Endothelial cell of umbilical vein (primary cell): Measurements from ENCODE around the gene AKAP11. TPM values are rescaled to one million over a fixed set of nuclear protein-coding genes. Genes with fewer than 3 reads are reported as not detected.

Experiments
- BruUV-seq: library from RNA; stranded (reverse); fragments of 400-500 nt; replicated peaks from 2 replicates; lab custom pipeline; 2021; lab: Mats Ljungman, UMichigan
- CTCF ChIA-PET: fragments of 300-600, 350-600 bp; sonication (Branson Sonifier 250); formaldehyde crosslinking; loops from one replicate; lab custom pipeline; 2021; ENCODE audit warnings: antibody characterized with exemption, inconsistent platforms; lab: Charles Lee
- POLR2A ChIA-PET: fragments of 300-600, 350-600 bp; sonication (Branson Sonifier 250); formaldehyde crosslinking; loops from one replicate; lab custom pipeline; 2021; ENCODE audit warnings: antibody characterized with exemption, inconsistent platforms; lab: Charles Lee
- DNase-seq: peaks from one replicate; pipeline ENCODE4 v3.0.0-alpha.2; 2011; ENCODE audit warnings: low read depth, low spot score
- FAIRE-seq: peaks from 2 replicates; lab custom pipeline; 2011; peaks lifted over from hg19 to GRCh38; lab: Jason Lieb, UNC
- H2AFZ ChIP-seq: 2 replicates; pipeline ENCODE4 v1.6.0; 2012; ENCODE audit warnings: low read depth, low read length, control low read depth, inconsistent platforms
- H3K27ac ChIP-seq: 2 replicates; pipeline ENCODE4 v1.5.1; 2011; ENCODE audit warnings: low read depth, mild to moderate bottlenecking, control low read depth, low read length, moderate library complexity; ENCODE audit not compliant: insufficient read depth
- H3K27me3 ChIP-seq, 2 experiments: 2 replicates each; pipeline versions ENCODE4 v1.6.0 to v1.6.1; 2011; ENCODE audit warnings: low read length in 2 of 2, mixed read lengths in 1 of 2; ENCODE audit not compliant: control insufficient read depth in 2 of 2, insufficient read depth in 2 of 2
- H3K36me3 ChIP-seq, 2 experiments: 2 replicates in 1 of 2; 3 replicates in 1 of 2; pipeline ENCODE4 v1.5.1; 2011; ENCODE audit warnings: low read length in 2 of 2, mild to moderate bottlenecking in 1 of 2, moderate library complexity in 1 of 2; ENCODE audit not compliant: control insufficient read depth in 2 of 2, insufficient read depth in 2 of 2; ENCODE audit errors: extremely low read depth in 1 of 2
- H3K4me1 ChIP-seq: 3 replicates; pipeline ENCODE4 v1.5.1; 2011; ENCODE audit warnings: mild to moderate bottlenecking, low read length; ENCODE audit not compliant: control insufficient read depth, insufficient read depth; ENCODE audit errors: extremely low read depth
- H3K4me2 ChIP-seq: 2 replicates; pipeline ENCODE4 v1.6.1; 2011; ENCODE audit warnings: low read length, control low read depth, mixed read lengths; ENCODE audit not compliant: insufficient read depth
- H3K4me3 ChIP-seq, 3 experiments: fragments of 200-600 bp in 1 of 3; sonication (generic), shearing (Covaris generic) in 1 of 3; replicated peaks in 1 of 3; 2 replicates each; pipeline ENCODE4 v1.5.1; 2011 to 2016; ENCODE audit warnings: control low read depth in 3 of 3, low read length in 3 of 3, mild to moderate bottlenecking in 2 of 3, inconsistent platforms in 1 of 3, low read depth in 1 of 3, moderate library complexity in 1 of 3; ENCODE audit not compliant: insufficient read depth in 1 of 3
- H3K79me2 ChIP-seq: 2 replicates; pipeline ENCODE4 v1.6.0; 2012; ENCODE audit warnings: low read length, inconsistent platforms; ENCODE audit not compliant: control insufficient read depth, insufficient read depth
- H3K9ac ChIP-seq: replicated peaks from 2 replicates; pipeline ENCODE3; 2011; ENCODE audit warnings: low read length, control low read depth; ENCODE audit not compliant: insufficient read depth; ENCODE audit errors: extremely low read depth
- H3K9me1 ChIP-seq: replicated peaks from 3 replicates; pipeline ENCODE4 v1.6.0; 2011; ENCODE audit warnings: mild to moderate bottlenecking, low read length; ENCODE audit not compliant: control insufficient read depth, insufficient read depth; ENCODE audit errors: extremely low read depth
- H3K9me3 ChIP-seq: replicated peaks from 2 replicates; pipeline ENCODE4 v1.5.1; 2012; ENCODE audit warnings: low read length, inconsistent platforms; ENCODE audit not compliant: control insufficient read depth, insufficient read depth
- H4K20me1 ChIP-seq: replicated peaks from 2 replicates; pipeline ENCODE3; 2011; ENCODE audit warnings: mild to moderate bottlenecking, low read length; ENCODE audit not compliant: control insufficient read depth, insufficient read depth; ENCODE audit errors: extremely low read depth
- EZH2 ChIP-seq: IDR thresholded peaks from 2 replicates; pipeline ENCODE4 v1.6.1; 2012; ENCODE audit warnings: borderline replicate concordance, low read depth, mild to moderate bottlenecking, moderate library complexity, low read length, inconsistent platforms; ENCODE audit not compliant: severe bottlenecking
- FOS ChIP-seq: IDR thresholded peaks from 2 replicates; pipeline ENCODE4 v1.6.1; 2011; ENCODE audit warnings: mild to moderate bottlenecking, low read length, moderate library complexity, borderline replicate concordance; ENCODE audit not compliant: insufficient read depth
- GATA2 ChIP-seq: IDR thresholded peaks from 2 replicates; pipeline ENCODE4 v1.7.0; 2011; ENCODE audit warnings: low read depth, mild to moderate bottlenecking, moderate library complexity, mixed read lengths, low read length; ENCODE audit not compliant: insufficient read length, insufficient read depth
- JUN ChIP-seq: IDR thresholded peaks from 2 replicates; pipeline ENCODE4 v1.6.1; 2011; ENCODE audit warnings: borderline replicate concordance, low read depth; ENCODE audit not compliant: insufficient read length, insufficient read depth
- MYC ChIP-seq: IDR thresholded peaks from one replicate; pipeline ENCODE4 v1.6.1; 2011; ENCODE audit warnings: mild to moderate bottlenecking, low read depth, low read length
- POLR2A ChIP-seq: IDR thresholded peaks from 2 replicates; pipeline ENCODE4 v1.6.1; 2012; ENCODE audit warnings: low read depth, mild to moderate bottlenecking, control low read depth, low read length
- POLR2AphosphoS5 ChIP-seq: IDR thresholded peaks from 2 replicates; pipeline ENCODE4 v1.6.1; 2012; ENCODE audit warnings: low read depth, mild to moderate bottlenecking, control low read depth, low read length, moderate library complexity; ENCODE audit not compliant: insufficient read depth
- dilution Hi-C: fragments of 300-500 bp; cut with MboI; formaldehyde crosslinking; loops from one replicate; pipeline ENCODE4 v1.15.0; 2019; ENCODE audit warnings: low sequenced_read_pairs; ENCODE audit not compliant: extremely low pct_ligation_motif_present
- intact Hi-C: fragments of 100-400 bp; cut with micrococcal nuclease; formaldehyde crosslinking; loops from one replicate; pipeline ENCODE4 v1.10.0; 2022
- polyA plus RNA-seq, 4 experiments: library from polyadenylated mRNA; depleted of rRNA in 3 of 4; stranded (reverse) in 3 of 4; unstranded in 1 of 4; fragments of >200 nt; gene quantifications; 2 replicates each; pipeline versions ENCODE4 v1.2.1 to v1.2.3, GENCODE V29; 2011 to 2012; ENCODE audit warnings: missing spikeins in 1 of 4
- total RNA-seq: library from RNA; stranded (reverse); gene quantifications from 2 replicates; pipeline ENCODE4 v1.2.3, GENCODE V29; 2021
- TF ChIP-seq, protein P1 (sequence below): IDR thresholded peaks from 2 replicates; pipeline ENCODE4 v1.6.1; 2011; ENCODE audit not compliant: insufficient read depth, insufficient read length
- TF ChIP-seq, protein P2 (sequence below), 2 donors: IDR thresholded peaks; 1 replicate in 1 of 2; 2 replicates in 1 of 2; pipeline ENCODE4 v1.5.1; 2011; ENCODE audit warnings: low read length in 2 of 2, mild to moderate bottlenecking in 2 of 2, moderate library complexity in 2 of 2, control low read depth in 1 of 2, inconsistent platforms in 1 of 2, low read depth in 1 of 2; ENCODE audit not compliant: insufficient read depth in 1 of 2; ENCODE audit errors: extremely low read depth in 1 of 2

AKAP11 gene
- total and polyA plus RNA-seq, 2 donors (not counting 3 experiments of a cell fraction or from before 2014, with no cell fraction given): 4.9 to 20.2 TPM

DNA sequence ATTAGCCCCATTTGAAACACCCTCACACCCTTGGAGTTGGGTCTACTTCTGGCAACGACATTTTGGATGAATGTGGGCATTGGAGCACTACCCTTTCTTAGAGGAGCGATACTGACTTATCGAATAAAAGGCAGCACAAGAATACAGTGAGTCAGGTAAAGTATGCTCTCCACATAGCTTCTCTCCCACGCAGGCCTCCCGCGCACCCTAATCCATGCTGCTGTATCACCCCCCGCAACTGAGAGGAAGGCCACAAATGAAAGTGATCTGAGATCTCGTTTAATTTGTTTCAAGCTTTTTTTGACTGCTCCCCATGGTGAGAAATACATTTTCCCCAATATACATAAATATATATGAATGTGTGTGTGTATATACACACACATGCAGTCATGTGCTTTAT, 25.4 kb upstream of the AKAP11 start:
- dilution Hi-C loops (no loop called here), intact Hi-C loops (no loop called here)
- FAIRE-seq (no peak), DNase-seq (no peak)
- H3K9ac ChIP-seq: no peak overlapping the region
- H2AFZ ChIP-seq: no peak overlapping the region
- CTCF ChIA-PET: interaction anchor here (1.5 kb wide), 1 partner anchor 11 kb away, joined by 4 read pairs; no protein-coding TSS in a partner anchor
- no peak overlapping the region for H3K27ac ChIP-seq
- no peaks in the 10 kb centered on the region for H3K27me3 ChIP-seq
- no peak overlapping the region for H3K4me2 ChIP-seq
- no peaks in the 10 kb centered on the region for H4K20me1 ChIP-seq
- no peaks in the 10 kb centered on the region for H3K9me1 ChIP-seq
- no peak overlapping the region for H3K4me3 ChIP-seq
- no peaks in the 10 kb centered on the region for H3K9me3 ChIP-seq
- TF ChIP-seq, protein P1, sequence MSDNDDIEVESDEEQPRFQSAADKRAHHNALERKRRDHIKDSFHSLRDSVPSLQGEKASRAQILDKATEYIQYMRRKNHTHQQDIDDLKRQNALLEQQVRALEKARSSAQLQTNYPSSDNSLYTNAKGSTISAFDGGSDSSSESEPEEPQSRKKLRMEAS: no peak
- TF ChIP-seq FOS (no peak), MYC (no peak), POLR2AphosphoS5 (no peak), JUN (no peak), EZH2 (no peak), POLR2A (no peak), GATA2 (no peak)
- TF ChIP-seq, protein P2, sequence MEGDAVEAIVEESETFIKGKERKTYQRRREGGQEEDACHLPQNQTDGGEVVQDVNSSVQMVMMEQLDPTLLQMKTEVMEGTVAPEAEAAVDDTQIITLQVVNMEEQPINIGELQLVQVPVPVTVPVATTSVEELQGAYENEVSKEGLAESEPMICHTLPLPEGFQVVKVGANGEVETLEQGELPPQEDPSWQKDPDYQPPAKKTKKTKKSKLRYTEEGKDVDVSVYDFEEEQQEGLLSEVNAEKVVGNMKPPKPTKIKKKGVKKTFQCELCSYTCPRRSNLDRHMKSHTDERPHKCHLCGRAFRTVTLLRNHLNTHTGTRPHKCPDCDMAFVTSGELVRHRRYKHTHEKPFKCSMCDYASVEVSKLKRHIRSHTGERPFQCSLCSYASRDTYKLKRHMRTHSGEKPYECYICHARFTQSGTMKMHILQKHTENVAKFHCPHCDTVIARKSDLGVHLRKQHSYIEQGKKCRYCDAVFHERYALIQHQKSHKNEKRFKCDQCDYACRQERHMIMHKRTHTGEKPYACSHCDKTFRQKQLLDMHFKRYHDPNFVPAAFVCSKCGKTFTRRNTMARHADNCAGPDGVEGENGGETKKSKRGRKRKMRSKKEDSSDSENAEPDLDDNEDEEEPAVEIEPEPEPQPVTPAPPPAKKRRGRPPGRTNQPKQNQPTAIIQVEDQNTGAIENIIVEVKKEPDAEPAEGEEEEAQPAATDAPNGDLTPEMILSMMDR (IDR thresholded peaks at IDR 0.05; ENCODE audit: extremely low read depth in 1 of 2, insufficient read depth in 1 of 2, low read depth in 1 of 2, low read length in 2 of 2): no peak
- BruUV-seq: no TSS peak
- no peaks in the 10 kb centered on the region for H3K36me3 ChIP-seq
- no peaks in the 10 kb centered on the region for H3K79me2 ChIP-seq
- H3K4me1 ChIP-seq: no peaks in the 10 kb centered on the region
- POLR2A ChIA-PET: no interaction called here
